OCI-LY3 (cell line): ENCODE data around the gene OR5A1.

Source experiments
- CTCF ChIP-seq: fragments of 200-600, 300-600 bp; sonication (generic); IDR thresholded peaks from 2 replicates; pipeline ENCODE4 v1.5.1; 2014; ENCODE audit warnings: antibody characterized with exemption, low read length, low read depth
- EZH2phosphoT487 ChIP-seq: fragments of 200-600 bp; shearing (Covaris generic); IDR thresholded peaks from 2 replicates; pipeline ENCODE4 v1.6.1; 2018; ENCODE audit warnings: antibody characterized with exemption, mixed run types, low read depth

GRCh38 chr11:59400461-59401261, 35.6 kb upstream of the OR5A1 start:
- TF ChIP-seq CTCF (no peak), EZH2phosphoT487 (no peak)
